GM12874 (cell line): Measurements from ENCODE around the gene AFAP1.

Experiments used
- TF ChIP-seq, protein P1 (sequence below): IDR thresholded peaks from 2 replicates; pipeline ENCODE4 v1.5.1; 2011; ENCODE audit warnings: low read depth, mild to moderate bottlenecking, control low read depth, low read length, moderate library complexity; ENCODE audit not compliant: insufficient read depth

Gene AFAP1

GRCh38 chr4:7824218-7824617, 115.4 kb downstream of the AFAP1 start:
- TF ChIP-seq, protein P1, sequence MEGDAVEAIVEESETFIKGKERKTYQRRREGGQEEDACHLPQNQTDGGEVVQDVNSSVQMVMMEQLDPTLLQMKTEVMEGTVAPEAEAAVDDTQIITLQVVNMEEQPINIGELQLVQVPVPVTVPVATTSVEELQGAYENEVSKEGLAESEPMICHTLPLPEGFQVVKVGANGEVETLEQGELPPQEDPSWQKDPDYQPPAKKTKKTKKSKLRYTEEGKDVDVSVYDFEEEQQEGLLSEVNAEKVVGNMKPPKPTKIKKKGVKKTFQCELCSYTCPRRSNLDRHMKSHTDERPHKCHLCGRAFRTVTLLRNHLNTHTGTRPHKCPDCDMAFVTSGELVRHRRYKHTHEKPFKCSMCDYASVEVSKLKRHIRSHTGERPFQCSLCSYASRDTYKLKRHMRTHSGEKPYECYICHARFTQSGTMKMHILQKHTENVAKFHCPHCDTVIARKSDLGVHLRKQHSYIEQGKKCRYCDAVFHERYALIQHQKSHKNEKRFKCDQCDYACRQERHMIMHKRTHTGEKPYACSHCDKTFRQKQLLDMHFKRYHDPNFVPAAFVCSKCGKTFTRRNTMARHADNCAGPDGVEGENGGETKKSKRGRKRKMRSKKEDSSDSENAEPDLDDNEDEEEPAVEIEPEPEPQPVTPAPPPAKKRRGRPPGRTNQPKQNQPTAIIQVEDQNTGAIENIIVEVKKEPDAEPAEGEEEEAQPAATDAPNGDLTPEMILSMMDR: no peak

- TF ChIP-seq, protein P1: no peak
These were observed 116.2 kb downstream of the AFAP1 start for GRCh38 chr4:7823416-7823824.

- TF ChIP-seq, protein P1: no peak
These were observed 116.8 kb downstream of the AFAP1 start for GRCh38 chr4:7822877-7823276.

DNA sequence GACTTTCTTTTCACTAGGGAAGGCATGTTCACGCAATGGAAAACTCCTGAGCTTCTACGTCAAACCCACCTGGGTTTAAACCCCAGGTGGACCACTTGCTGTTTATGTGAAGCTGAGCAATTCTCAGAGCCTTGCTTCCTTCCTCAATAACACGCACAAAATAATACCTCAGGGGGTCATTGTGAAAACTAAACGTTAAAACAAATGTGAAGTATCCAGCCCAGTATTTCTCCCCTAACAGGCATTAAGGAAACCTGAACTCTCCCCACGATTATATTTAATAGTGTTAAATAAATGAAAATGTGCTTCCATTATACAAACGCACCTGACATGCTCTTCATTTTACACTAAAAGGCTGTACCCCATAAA, 117.5 kb downstream of the AFAP1 start:
- TF ChIP-seq, protein P1: no peak

DNA sequence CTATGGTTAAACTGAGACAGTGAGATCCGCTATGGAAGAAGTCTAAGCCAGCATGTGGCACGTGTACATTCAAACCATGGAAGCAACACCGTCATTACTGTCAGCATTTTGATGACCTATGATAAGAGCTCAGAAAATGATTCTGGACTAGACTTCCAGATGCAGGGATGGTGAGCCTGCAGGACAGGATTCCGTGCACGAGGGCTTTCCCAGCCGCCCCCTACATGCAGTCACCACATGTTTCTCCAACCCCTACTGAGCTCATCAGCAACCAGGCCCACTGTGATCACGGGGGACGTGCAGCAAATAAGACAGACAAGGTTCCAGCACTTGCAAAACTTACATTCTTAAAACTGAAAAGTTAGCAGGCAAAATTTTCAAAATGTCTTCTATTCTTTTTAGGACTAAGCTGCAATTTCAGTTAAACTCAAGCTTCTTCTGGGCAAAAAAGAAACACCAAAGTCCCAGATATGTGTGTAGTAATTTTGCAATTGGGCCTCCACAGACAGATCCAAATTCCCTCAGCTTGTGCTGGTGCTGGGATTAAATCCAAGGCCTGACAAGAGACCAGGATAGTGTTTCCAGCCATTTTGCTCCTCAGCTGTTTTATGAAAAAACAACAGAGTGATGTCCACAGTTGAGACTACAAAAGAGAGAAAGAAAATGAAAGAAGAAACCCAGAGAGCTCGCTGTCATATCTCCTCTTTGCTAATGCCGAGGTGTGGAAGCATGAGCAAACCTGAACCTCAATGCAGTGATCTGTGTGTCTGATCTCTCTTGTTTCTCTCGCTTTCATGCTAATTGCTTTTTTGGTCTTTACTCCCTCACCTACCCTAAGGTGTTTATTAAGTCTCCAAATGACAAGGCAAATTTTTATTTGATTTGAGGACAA, 118.2 kb downstream of the AFAP1 start:
- TF ChIP-seq, protein P1: no peak

- TF ChIP-seq, protein P1: no peak
These were observed 119.4 kb downstream of the AFAP1 start for GRCh38 chr4:7820031-7820818.

- TF ChIP-seq, protein P1: no peak
These were observed 120.2 kb downstream of the AFAP1 start for GRCh38 chr4:7819446-7819845.
